ENCODE data around the gene RBMS3.

GRCh38 chr3:29642393-29643033 is 361.6 kb downstream of the RBMS3 start:
- TF ChIP-seq EP300 (IDR thresholded peaks at IDR 0.05) (no peak), CTCF (IDR thresholded peaks at IDR 0.05) (no peak)
